VCaP (cell line): ENCODE measurements around the gene FASN.
A peak's percentile ranks its signal among the peaks of the same experiment; 100 is the strongest.

Source experiments
- H3K27ac ChIP-seq: fragments of 450-650 bp; 2 replicates; pipeline ENCODE4 v1.5.1; 2017
- CTCF ChIP-seq: fragments of 450-650 bp; conservative IDR thresholded peaks from 2 replicates; pipeline ENCODE4 v1.5.1; 2017; ENCODE audit warnings: mild to moderate bottlenecking, moderate library complexity

The FASN gene

GRCh38 chr17:82114447-82114846 lies 16.4 kb upstream of the FASN start:
- TF ChIP-seq CTCF: no peak
- H3K27ac ChIP-seq: peak overlapping the region; percentile 99

DNA sequence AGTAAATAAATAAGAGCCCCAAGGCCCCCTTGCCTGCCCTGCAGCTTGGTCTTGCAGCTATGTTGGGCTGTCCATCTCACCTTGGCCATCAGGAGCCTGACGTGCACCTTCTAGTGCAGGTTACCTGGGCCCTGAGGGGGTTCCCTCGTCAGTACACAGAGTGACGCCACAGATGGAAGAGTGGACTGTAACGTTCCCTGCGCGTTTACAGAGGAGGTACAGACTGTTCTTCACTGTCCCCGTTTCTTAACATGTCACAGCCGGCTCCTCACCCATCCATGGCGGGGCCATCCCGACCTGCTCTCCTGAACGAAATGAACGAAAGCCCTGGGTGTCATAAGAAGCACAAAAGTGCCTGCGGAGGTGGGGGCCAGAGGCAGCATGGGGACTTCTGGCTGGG lies 15.9 kb upstream of the FASN start:
- H3K27ac ChIP-seq: peak overlapping the region; percentile 99
- TF ChIP-seq CTCF: no peak

- peak overlapping the region; percentile 99 for H3K27ac ChIP-seq
- no peak for TF ChIP-seq CTCF
Observed at GRCh38 chr17:82113422-82113821, 15.4 kb upstream of the FASN start.

DNA sequence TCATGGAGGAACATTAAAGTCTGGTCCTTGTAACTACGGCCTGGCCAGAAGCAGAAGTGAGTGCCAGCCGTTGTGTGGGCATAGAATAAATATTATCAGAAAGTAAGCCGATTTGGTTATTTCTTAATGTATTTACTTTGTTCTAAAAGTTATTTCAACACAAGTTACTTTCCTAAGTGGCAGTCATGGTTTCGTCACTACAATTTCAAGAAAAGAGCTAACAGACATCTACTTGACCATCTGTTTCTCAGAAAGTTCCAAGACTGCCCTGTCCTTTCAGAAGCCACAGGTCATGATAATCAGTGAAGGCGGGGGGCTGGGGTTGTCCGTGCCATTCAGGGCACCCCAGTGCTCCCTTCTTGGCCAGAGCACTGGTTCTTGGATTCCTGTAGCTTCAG lies 14.9 kb upstream of the FASN start:
- TF ChIP-seq CTCF: no peak
- H3K27ac ChIP-seq: peak overlapping the region; percentile 99

DNA sequence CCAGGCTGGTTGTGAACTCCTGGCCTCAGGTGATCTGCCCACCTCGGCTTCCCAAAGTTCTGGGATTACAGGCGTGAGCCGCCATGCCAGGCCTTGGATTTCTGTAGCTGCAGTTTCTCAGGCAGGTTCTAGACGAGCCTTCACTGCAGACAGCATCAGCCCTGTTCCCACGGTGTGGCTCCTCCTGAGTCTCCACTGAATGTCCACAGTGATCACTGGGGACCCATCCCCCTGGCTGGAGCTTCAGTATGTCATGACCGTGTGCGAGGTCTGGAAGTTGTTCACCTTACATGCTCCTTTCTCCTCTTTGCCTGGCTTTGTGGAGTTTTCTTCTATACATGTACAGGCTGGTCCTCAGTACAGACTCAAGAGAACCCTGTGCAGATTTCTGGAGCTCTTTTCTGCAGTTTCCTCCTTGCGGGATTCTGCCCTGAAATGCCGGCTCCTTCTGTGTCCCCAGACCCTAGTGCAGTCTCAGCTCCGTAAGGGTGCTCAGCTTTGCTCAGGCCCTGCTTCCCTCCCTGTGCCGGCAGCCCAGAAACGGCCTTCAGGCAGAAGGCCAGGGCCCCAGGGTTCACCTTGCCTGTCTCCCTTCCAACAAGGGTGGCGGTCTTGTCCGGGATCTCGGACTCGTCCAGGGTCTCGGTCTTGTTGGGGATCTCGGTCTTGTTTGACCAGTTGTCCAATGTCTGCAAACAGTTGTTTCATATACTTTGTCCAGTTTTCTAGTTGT lies 14.3 kb upstream of the FASN start:
- peak overlapping the region; percentile 99 for H3K27ac ChIP-seq
- TF ChIP-seq CTCF: no peak

GRCh38 chr17:82110298-82110697 lies 12.3 kb upstream of the FASN start:
- H3K27ac ChIP-seq: peak overlapping the region; percentile 99
- TF ChIP-seq CTCF: no peak

DNA sequence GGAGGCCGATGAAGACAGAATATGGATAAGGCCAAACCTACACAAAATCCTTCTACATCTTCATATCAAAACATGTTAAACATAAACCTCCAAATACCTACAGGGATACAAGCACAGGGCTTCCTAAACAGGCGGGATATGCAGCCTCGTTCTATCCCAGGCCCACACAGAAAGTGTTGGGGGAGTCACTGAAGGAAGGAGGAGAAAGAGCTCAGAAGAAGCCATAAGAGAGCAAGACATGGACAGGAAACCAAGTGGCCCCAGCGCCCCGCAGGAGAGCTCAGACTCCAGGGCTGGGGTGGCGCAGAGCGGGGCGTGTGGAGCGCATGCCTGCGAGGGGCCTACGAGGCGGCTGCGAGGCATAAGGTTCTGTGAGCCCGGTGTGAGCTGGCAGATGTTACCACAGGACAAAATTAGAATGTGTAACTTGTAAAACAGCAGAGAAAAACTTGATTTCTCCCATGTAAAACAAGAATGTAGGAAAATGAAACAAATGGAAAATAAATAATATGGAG lies 11.0 kb upstream of the FASN start:
- TF ChIP-seq CTCF: no peak

More for the DNA sequence above, 11.0 kb upstream of the FASN start:
- peak overlapping the region; percentile 99 for H3K27ac ChIP-seq
